NOMO-1 (cell line): ENCODE measurements around the gene RNF167.

Experiments used
- DNase-seq, 2 experiments: peaks; one replicate each; lab custom pipeline; 2025; ENCODE audit not compliant: unreplicated experiment in 2 of 2; lab: John Stamatoyannopoulos, UW

Gene RNF167

DNA sequence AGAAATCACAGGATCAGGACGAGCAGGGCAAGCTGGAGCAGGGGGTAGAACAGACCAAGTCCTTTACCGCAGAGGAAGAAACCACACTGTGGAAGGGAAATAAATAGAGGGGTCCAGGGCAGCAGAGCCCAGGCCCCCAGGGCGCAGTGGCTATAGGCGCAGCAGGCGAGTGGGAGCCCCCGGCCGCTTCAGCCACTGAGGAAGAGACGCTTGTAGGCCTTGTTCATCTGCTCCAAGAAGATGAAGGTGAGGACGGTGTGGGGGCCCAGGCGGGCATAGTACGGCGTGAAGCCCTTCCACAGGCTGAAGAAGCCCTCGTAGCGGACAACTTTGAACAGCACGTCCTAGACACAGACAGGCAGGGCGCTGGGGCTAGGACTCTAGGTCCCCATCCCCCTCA, 2.5 kb upstream of the RNF167 start:
- DNase-seq, result no peak

DNA sequence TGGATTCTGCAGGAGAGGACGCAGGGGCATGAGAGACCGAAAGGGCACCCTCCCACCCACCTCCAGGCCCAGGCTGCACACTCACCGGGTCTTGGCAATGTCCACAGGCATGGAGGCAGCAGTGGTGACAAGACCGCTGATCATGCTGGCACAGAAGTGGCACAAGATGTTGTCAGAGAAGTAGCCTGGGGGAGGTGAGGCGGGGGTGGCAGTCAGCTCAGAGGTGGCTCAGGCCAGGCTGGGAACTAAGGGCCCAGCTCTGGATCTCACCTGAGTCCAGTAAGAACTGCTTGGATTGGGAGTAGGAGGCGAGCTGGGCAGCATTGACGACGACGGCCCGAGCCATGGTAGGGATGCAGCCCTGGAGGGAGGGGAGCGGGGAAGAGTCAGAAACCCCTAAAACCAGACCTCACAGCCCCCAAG, 2.0 kb upstream of the RNF167 start:
- no peak for DNase-seq

DNA sequence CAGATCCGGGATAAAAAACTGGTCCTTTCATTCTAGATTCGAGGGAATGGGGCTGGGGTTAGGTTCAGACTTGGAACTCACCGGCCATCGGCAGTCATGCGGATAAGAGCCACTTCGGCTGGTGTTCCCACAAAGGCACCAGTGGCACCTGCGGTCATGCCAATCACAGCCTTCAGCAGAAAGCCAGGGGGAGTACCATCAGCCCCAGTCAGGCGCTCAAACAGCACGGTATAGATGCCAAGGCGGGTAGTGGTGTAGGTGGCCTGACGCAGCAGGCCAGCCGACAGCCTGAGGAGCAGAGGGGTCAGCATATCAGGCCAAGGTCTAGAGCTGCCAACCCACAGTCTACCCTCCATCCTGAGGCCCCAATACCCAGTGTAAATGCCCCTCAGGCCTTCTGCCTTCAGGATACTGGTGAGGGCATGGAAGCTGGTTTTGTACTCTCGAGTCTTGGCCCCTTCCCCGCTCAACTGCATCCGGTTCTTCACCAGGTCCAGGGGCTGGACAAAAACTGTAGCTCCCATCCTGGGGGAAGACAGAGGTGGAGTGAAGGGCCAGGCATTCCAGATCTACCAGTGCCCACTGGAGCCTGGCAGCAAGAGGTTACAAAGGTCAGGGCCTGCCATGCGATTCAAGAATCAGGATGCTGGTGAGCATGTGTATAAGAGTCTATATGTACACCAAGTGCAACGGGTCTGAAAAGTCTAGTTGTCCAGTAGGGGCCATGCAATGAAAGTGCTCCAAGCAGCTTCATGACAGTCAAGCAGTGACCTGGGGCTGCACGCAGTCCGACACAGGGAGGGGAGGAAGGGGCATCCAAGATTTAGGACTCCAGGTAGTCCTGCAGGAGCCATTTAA, 1.2 kb upstream of the RNF167 start:
- DNase-seq, result peak in 1 of 2 experiments; percentile 12

DNA sequence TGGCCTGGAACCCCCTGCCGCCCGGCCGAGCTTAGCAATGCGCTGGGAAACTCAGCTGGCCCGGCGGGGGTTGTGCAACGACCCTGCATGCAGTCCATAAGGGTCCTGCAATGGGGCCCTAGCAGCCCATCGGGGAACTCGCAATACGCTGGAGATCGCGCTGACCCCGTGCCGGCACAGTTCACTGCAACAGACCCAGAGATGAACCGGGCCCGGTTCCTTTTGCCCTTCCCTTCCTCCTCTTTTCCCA, 597 bp upstream of the RNF167 start:
- no peak for DNase-seq

DNA sequence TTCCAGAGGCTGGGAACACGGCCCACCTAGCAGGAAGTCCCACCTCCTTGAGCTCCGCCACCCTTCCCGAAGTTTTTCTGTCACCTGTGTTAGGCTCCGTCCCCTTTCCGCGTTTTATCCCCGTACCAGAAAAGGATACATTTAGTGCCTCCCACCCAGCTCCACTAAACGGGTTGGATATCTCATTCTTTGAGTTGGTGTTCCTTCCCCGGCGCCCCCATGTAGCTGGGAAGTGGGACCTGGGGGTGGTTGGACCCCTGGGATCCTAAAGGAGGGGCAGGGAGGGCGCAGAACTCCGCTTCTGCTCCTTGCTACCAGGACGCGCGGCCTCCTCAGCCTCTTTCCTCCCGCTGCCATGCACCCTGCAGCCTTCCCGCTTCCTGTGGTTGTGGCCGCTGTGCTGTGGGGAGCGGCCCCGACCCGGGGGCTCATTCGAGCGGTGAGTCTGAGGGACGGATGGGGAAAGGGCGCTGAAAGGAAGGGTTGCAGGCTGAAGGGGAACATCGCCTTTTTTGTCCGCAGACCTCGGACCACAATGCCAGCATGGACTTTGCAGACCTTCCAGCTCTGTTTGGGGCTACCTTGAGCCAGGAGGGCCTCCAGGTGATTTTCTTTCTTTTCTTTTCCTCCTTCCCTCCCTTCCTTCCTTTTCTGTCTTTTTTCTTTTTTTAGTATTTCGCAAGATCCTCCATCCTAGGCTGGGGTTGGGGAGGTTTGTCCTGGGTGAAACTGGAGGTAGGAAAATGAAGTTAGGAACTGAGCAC, 669 bp downstream of the RNF167 start:
- no peak for DNase-seq

DNA sequence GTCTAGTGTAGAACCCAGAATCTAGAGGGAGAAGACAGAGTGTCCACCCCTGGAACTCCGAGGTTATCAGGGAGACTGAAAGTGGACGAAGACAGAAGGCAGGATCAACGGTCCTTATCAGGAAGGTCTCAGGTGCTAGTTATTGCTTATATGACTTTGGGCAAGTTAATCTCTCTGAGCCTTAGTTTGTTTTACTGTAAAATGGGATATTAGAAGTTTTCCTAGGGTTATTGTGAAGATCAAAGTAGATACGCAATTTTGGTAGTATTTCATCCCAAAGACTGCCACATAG, 1.2 kb downstream of the RNF167 start:
- no peak for DNase-seq

DNA sequence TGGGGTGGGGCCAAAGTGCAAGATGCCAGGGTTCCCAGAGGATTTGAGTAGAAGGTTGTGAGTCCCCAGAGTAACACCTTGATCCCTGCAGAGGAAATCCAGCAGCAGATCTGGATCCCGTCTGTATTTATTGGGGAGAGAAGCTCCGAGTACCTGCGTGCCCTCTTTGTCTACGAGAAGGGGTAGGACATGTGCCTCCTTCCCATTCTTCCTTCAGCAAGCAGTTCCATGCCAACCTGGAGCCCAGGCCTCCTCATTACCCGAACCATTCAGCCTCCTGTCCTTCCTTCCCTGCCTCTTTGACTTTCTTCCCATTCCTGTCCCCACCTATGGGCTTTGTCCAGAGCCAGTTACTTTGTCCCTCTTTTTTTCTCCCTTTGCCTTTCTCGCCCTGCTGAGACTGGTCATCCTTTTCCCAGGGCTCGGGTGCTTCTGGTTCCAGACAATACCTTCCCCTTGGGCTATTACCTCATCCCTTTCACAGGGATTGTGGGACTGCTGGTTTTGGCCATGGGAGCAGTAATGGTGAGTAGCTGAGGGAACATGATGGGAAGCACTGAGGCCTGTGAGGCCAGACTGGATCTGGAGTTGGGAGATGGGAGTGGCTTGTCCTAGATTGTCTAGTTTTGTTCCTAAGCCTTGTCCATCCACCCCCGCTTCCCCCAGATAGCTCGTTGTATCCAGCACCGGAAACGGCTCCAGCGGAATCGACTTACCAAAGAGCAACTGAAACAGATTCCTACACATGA, 2.9 kb downstream of the RNF167 start:
- DNase-seq, result no peak

DNA sequence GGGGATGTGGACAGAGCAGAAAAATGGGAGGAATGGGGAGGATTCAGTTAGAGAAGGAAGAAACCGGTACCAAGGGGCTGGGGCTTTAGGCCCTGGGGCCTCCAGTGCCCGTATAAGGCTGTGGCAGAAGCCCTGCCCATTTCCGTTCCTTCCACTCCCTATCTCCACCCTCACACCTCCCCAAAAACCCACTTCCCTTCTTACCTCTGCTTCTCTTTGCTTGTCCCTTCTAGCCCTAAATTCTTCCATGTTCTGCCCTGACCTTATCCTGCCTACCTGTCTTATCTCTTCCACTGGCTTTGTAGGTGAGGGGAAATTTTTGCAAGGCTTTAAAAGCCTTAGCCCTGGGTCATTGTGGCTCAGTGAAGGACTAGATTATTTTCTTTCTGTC, 4.1 kb downstream of the RNF167 start:
- peak; percentile 84 to 89 for DNase-seq

DNA sequence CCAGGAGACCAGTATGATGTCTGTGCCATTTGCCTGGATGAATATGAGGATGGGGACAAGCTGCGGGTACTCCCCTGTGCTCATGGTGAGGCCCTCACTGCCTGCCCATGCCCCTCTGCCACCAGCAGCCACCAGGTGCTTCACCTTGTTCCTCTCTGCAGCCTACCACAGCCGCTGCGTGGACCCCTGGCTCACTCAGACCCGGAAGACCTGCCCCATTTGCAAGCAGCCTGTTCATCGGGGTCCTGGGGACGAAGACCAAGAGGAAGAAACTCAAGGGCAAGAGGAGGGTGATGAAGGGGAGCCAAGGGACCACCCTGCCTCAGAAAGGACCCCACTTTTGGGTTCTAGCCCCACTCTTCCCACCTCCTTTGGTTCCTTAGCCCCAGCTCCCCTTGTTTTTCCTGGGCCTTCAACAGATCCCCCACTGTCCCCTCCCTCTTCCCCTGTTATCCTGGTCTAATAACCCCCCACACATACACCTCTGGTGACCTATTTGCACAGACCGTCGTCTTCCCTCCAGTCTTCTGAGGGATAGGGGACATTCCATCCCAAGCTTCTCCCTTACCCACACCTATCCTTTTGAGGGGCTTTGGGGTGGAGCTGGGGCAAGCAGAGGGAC, 4.6 kb downstream of the RNF167 start:
- no peak for DNase-seq

DNA sequence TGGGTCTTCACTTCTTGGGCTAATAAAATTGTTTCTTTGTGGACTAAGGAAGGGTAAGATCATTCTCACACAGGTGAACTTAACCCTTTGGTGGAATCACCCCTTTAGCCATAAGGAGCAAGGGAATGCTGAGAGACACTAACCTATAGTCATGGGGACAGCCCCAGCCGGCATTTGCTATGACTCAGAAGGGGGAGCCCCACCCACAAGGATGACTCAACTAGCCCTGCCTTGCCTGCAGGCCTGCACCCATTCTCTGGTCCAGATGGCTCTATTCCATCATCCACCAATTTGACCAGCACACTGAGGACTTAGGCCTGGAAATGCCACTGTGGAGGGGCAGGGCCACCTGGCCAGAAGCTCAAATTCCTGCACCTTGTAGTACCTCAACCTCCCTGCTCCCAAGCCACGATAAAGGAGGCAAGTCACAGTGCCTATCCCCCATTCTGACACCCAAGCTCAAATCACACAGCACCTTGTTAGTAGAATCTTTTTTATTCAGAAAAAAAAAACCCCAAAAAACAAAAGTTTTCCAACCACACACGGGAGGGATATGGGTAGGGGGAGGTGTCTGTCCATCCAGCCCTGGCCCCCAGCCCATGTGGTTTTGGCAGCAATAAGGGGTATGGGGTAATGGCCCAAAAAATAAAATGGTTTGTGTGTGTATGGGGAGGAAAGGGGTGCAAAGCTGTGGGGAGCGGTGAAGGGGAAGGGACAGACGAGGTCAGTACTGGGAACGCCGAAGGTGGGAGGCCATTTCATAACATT, 5.3 kb downstream of the RNF167 start:
- DNase-seq, result peak; percentile 79 to 81

DNA sequence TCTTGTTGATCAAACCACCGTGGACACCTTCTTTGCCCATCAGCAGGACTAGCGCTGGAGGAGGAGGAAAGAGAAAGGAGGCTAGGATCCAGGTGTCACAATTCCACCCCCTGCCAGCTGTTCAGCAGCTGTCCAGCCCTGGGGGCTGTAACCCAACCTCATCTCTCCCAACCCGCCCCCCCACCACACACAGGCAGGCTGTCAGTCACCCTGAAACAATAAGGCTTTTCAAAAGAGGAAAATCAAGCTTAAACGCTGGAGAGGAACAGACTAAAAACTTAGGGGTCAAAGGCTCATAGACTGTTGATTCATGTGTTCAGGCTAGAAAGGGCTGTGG, 5.8 kb downstream of the RNF167 start:
- no peak for DNase-seq

DNA sequence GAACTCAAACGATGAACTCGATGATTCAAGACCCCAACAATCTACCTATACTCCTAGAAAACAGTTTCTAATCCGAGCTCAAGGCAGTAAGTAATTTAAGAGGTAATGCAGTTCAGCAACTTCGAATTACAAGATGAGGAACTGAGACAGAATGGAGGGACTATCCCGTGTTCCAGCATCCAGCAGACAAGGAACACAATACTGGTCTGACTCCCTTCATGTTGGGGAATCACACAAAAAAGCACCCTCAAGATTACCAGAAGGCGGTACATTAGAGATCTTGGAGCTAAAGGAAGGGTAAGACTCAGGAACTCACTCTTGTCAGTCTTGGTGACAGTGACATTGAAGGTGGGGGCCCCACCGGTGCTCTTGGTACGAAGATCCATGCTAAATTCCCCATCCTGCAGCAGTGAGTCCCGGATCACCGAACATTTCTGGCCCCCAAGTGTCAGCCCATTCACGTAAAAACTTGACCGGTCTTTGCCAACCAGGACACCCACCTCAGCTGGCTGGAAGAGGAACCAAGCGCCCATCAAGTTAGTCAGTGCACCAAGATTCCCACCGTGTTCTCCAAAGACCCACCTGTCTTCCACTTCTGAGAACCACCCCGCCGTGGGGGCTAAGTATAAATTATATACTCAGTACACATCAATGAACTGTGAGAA, 6.4 kb downstream of the RNF167 start:
- peak in 1 of 2 experiments; percentile 15 for DNase-seq

DNA sequence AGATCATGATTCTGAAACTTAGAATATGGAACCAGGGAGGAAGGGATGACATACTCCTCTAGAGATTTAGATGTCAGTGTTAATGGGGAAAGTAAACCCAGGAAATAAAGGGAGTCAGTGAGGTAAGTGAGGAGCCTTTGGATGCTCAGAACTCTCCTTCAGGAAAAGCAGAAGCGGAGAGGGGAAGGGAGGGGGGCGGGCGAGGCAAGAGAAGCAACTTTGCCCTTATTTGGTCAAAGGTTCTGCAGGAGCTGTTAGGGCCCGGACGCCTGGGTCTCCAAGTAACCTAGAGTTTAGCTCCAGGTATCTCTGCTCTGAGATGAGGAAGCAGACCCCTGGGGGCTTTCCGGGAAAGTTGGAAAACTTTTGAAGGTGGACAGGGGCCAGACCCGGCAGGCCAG, 6.9 kb downstream of the RNF167 start:
- DNase-seq, result peak; percentile 30 to 35

DNA sequence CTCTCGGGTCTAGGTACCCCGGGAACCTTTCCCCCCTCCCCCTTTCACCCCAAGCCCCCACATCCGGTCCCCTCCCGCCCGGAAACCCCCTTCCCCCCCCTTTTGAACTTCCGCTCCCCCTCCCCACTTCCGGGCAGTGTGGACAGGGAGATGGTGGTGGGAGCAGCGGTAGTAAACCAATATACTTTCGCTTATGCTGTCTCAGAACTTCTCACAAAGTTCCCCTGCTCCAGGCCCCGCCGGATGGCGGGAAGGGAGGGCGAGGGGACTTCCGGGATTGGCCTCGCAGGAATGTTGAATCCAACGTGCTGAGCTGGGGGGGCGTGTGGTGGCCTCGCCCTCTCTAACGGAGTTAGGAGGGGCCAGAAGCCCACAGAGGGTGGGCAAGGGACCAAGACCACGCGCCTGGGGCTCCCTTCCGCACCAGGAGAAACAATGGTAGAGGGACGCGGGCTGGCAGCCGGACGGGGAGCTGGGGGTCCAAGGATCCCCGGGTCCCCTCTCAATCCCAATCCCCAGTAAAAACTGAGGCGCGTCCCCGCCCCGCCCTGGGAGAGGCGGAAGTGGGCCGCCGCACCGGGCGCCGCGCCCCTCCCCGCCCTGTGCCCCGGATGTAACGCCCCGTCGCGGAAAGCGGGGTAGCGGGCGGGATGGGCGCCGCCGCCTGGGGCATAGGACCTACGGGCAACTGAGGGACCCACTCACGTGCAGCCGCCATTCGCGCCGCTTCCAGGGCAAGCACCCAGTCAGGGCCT, 7.5 kb downstream of the RNF167 start:
- peak in 1 of 2 experiments; percentile 45 for DNase-seq

DNA sequence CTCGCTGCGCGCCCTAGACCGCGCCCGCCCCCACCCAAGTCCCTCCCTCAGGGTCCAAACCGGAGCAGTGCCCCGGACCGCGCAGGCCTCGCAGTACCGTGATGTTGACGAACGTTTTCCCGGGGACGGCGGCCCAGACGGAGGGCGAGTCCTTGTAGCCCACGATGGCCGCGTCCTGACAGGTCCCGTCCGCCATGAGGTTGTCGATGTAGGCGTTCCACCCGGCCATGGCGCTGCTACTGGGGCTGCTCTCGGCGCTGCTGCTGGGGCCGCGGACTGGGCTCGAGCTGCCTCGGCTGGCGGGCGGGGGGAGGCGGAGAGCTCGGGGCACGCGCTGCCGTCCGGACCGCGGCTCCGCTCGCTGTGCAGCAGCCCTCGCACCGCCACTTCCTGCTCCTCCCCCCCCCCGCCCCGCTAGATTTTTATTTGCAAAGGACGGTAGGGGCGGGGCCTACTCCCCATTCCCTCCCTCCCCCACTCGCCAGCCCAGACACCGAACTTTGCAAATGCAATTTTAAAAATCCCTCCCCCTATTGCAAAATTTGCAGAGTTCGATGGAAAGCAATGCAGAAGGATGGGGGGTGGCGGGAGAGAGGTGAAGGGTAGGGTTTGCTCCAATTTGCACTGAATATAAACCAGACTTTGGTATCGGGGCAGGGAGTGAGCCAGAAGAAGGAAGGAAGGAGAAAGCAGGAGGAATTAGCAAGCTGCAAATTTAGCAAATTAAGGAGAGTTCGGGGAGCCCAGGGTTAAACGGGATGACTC, 8.3 kb downstream of the RNF167 start, which contains the start of gene PFN1:
Gene PFN1, minus strand, starts transcription at position 365 of the 765 bp plus-strand sequence. Its CDS starts 136 bp downstream, at position 229.
- DNase-seq, result peak; percentile 93 to 97

DNA sequence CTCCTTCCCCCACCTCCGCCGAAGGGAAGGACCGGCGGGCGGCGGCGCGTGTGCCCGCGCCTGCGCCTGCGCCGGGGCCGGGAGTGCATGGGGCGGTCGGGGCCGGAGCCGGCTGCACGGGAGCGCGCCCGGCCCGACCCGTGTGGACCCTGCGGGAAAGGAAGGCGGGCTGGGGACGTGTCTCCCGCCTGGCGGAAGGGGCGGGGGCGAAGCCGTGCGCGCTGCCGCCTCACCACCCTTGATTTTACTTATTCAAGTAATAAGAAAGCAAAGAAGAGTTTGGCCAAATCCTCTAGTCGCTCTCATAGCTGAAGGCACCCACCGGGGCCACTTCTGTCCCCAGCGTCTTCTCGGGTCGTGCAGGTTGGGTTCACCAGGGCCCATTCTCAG, 8.9 kb downstream of the RNF167 start:
- DNase-seq, result peak; percentile 88 to 90

DNA sequence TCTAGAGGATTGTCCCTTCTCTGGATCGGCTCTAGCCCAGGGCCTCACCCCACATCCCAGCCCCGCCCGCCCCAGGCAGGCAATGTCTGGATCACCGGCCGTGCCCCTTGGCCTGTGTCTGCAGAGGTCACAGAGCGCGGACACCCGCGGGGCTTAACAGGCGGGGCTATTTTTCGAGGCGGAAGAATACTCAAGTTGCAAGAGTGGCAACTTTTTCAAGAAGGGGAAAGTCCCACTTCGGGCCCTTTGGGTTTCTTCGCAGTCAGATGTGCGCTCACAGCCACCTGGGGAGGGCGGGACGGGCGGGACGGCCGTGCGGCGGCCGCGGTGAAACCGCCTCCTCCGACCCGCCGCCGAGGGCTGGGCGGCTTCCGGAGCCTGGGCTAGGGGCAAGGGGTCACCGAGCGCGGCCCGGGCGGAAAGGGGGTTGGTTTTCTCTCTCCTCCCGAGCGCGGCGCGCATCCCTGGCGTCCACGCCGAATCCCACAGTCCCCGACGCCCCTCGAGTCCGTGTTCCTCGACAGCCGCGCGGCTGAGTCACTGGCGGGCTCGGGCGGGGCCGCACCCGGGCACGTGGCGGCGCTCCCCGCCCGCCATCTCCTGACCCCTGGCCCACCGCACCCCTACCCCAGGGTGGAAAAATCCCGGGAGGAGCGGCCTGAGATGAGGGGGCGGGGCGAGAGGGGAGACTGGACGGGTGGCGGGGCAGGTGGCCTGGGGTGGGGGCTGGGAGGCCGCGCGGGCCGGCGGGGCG, 9.4 kb downstream of the RNF167 start:
- peak; percentile 62 to 75 for DNase-seq
